ENCODE results near the gene SKOR2.

- no peak for TF ChIP-seq EZH2 (IDR thresholded peaks at IDR 0.05)
- no peak for TF ChIP-seq CTCF (IDR thresholded peaks at IDR 0.05)
- TF ChIP-seq EZH2phosphoT487 (IDR thresholded peaks at IDR 0.05) = peak; percentile 53
Measured at GRCh38 chr18:47206945-47207637, 44.4 kb downstream of the SKOR2 start.
